DOHH2 (cell line): Measurements from ENCODE around the gene EXTL2.

Experiments
- H3F3A ChIP-seq: fragments of 200-600 bp; sonication (generic), shearing (Covaris generic); 2 replicates; pipeline ENCODE4 v1.6.0; 2016; ENCODE audit warnings: antibody characterized with exemption, mild to moderate bottlenecking; ENCODE audit not compliant: control insufficient read depth, insufficient read depth
- H3K27ac ChIP-seq: fragments of 200-600 bp; sonication (generic); 2 replicates; pipeline ENCODE4 v1.5.1; 2014; ENCODE audit warnings: low read depth, mild to moderate bottlenecking, low read length, moderate library complexity
- H3K27me3 ChIP-seq: fragments of 200-600 bp; sonication (generic); 2 replicates; pipeline ENCODE4 v1.6.1; 2014; ENCODE audit warnings: mild to moderate bottlenecking, low read length, mixed read lengths; ENCODE audit not compliant: control insufficient read depth
- H3K36me3 ChIP-seq: fragments of 200-600 bp; sonication (generic); 2 replicates; pipeline ENCODE4 v1.6.1; 2014; ENCODE audit warnings: mild to moderate bottlenecking, low read length, moderate library complexity, mixed read lengths; ENCODE audit not compliant: control insufficient read depth
- H3K4me1 ChIP-seq: fragments of 200-600 bp; sonication (generic); 2 replicates; pipeline ENCODE4 v1.6.1; 2014; ENCODE audit warnings: mild to moderate bottlenecking, low read length, mixed read lengths; ENCODE audit not compliant: control insufficient read depth
- H3K4me2 ChIP-seq: fragments of 200-600 bp; sonication (generic); 2 replicates; pipeline ENCODE4 v1.6.0; 2014; ENCODE audit warnings: mild to moderate bottlenecking, low read length, moderate library complexity
- H3K4me3 ChIP-seq: fragments of 200-600 bp; sonication (generic); 2 replicates; pipeline ENCODE4 v1.5.1; 2014; ENCODE audit warnings: mild to moderate bottlenecking, low read length, mixed read lengths
- H3K79me2 ChIP-seq: fragments of 200-600 bp; sonication (generic); 2 replicates; pipeline ENCODE4 v1.6.1; 2014; ENCODE audit warnings: mild to moderate bottlenecking, low read length, mixed read lengths; ENCODE audit not compliant: control insufficient read depth
- H3K9me2 ChIP-seq: fragments of 200-600 bp; sonication (generic); replicated peaks from 2 replicates; pipeline ENCODE4 v1.6.1; 2014; ENCODE audit warnings: mild to moderate bottlenecking, low read length, mixed read lengths; ENCODE audit not compliant: control insufficient read depth
- H3K9me3 ChIP-seq: fragments of 200-600 bp; sonication (generic); 2 replicates; pipeline ENCODE4 v1.6.1; 2014; ENCODE audit warnings: antibody characterized with exemption, low read length, mixed read lengths; ENCODE audit not compliant: control insufficient read depth, insufficient read depth
- H4K20me1 ChIP-seq: fragments of 200-600 bp; sonication (generic); 2 replicates; pipeline ENCODE4 v1.6.0; 2014; ENCODE audit warnings: low read depth, mild to moderate bottlenecking, antibody characterized with exemption, low read length, moderate library complexity; ENCODE audit not compliant: control insufficient read depth, insufficient read depth
- CTCF ChIP-seq: fragments of 200-600 bp; sonication (generic); IDR thresholded peaks from one replicate; pipeline ENCODE4 v1.5.1; 2014; ENCODE audit warnings: antibody characterized with exemption, mild to moderate bottlenecking, low read depth, low read length; ENCODE audit not compliant: poor library complexity, severe bottlenecking
- EZH2phosphoT487 ChIP-seq: fragments of 200-600 bp; sonication (generic); IDR thresholded peaks from 2 replicates; pipeline ENCODE4 v1.6.1; 2017; ENCODE audit warnings: borderline replicate concordance, mild to moderate bottlenecking, antibody characterized with exemption, low read length, moderate library complexity, mixed read lengths

The EXTL2 gene

GRCh38 chr1:100921110-100921706 is 26.6 kb upstream of the EXTL2 start:
- Histone ChIP-seq H3K4me3 (no peak overlapping the region), H3K27ac (no peak overlapping the region), H3K4me1 (peaks cover 13% of the 10 kb centered on the region), H3K9me2 (no peaks in the 10 kb centered on the region), H3F3A (peaks cover 6% of the 10 kb centered on the region; the same call in 1 of the 2 replicates), H3K36me3 (peaks cover 49% of the 10 kb centered on the region), H4K20me1 (no peaks in the 10 kb centered on the region), H3K4me2 (no peak overlapping the region), H3K27me3 (no peaks in the 10 kb centered on the region), H3K9me3 (no peaks in the 10 kb centered on the region), H3K79me2 (no peaks in the 10 kb centered on the region)
- TF ChIP-seq EZH2phosphoT487 (no peak), CTCF (peak; percentile 58)

- Histone ChIP-seq H3K79me2 (no peaks in the 10 kb centered on the region), H3F3A (no peaks in the 10 kb centered on the region), H3K4me2 (no peak overlapping the region), H3K27ac (no peak overlapping the region), H3K27me3 (no peaks in the 10 kb centered on the region), H3K4me1 (peaks cover 1% of the 10 kb centered on the region), H3K4me3 (no peak overlapping the region), H3K9me2 (no peaks in the 10 kb centered on the region), H3K9me3 (no peaks in the 10 kb centered on the region), H3K36me3 (peaks cover 59% of the 10 kb centered on the region), H4K20me1 (no peaks in the 10 kb centered on the region)
- TF ChIP-seq CTCF: no peak
- no peak for TF ChIP-seq EZH2phosphoT487
Observed at GRCh38 chr1:100912019-100912418, 17.4 kb upstream of the EXTL2 start.

- no peak overlapping the region for H3K4me3 ChIP-seq
- no peak overlapping the region for H3K27ac ChIP-seq
- no peaks in the 10 kb centered on the region for H3F3A ChIP-seq
- TF ChIP-seq EZH2phosphoT487: no peak
- TF ChIP-seq CTCF: no peak
- no peak overlapping the region for H3K4me2 ChIP-seq
- no peaks in the 10 kb centered on the region for H4K20me1 ChIP-seq
- H3K27me3 ChIP-seq: no peaks in the 10 kb centered on the region
- no peaks in the 10 kb centered on the region for H3K79me2 ChIP-seq
- H3K4me1 ChIP-seq: no peaks in the 10 kb centered on the region
- no peaks in the 10 kb centered on the region for H3K9me2 ChIP-seq
- H3K9me3 ChIP-seq: no peaks in the 10 kb centered on the region
- H3K36me3 ChIP-seq: peaks cover 64% of the 10 kb centered on the region
Observed at GRCh38 chr1:100909018-100909417, 14.4 kb upstream of the EXTL2 start.
